Fibroblast of gingiva (primary cell): Measurements from ENCODE around the gene FGF14.

Source experiments
- DNase-seq: peaks from one replicate; pipeline ENCODE4 v3.0.0-alpha.2; 2011; ENCODE audit warnings: low read depth

FGF14 gene

GRCh38 chr13:101661839-101662238 lies 740.0 kb downstream of the FGF14 start:
- DNase-seq = no peak
